H1 (cell line): ENCODE results near the gene SCN2B.

Source experiments
- CREB1 ChIP-seq: IDR thresholded peaks from 2 replicates; pipeline ENCODE4 v1.6.1; 2012; ENCODE audit warnings: inconsistent platforms
- RAD21 ChIP-seq, 2 experiments: IDR thresholded peaks in 1 of 2; conservative IDR thresholded peaks in 1 of 2; 2 replicates each; pipeline ENCODE4 v1.6.1; 2011; ENCODE audit warnings: low read depth in 2 of 2, low read length in 2 of 2, improper control_type of control experiment in 1 of 2, inconsistent platforms in 1 of 2, mild to moderate bottlenecking in 1 of 2, moderate library complexity in 1 of 2
- SP2 ChIP-seq: IDR thresholded peaks from 2 replicates; pipeline ENCODE4 v1.6.1; 2012; ENCODE audit warnings: mild to moderate bottlenecking, low read length, inconsistent platforms

DNA sequence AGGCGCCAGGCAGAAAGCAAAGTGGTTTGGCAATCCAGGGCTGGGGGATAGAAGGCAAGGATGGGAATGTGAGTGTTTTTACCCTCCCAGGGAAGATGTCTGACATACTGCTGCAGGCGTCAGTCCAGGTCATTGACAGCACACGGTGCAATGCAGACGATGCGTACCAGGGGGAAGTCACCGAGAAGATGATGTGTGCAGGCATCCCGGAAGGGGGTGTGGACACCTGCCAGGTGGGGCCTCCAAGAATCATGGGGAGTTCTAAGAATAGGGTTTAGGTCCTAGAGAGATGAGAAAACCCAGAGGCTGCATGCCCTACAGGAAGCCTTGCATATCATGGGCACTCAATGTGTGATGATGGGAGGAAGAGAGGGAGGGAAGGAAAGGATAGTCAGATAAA is 61.4 kb downstream of the SCN2B start:
- TF ChIP-seq CREB1: no peak
- TF ChIP-seq RAD21 (IDR thresholded peaks at IDR 0.05 in 1 of 2, conservative IDR thresholded peaks at IDR 0.05 in 1 of 2; ENCODE audit: low read depth in 2 of 2, low read length in 2 of 2): no peak
- TF ChIP-seq SP2: no peak
